Erythroblast (primary cell): ENCODE results near the gene OVCA2.

Experiments used
- DNase-seq, 2 experiments: peaks; one replicate each; lab custom pipeline; 2025; lab: John Stamatoyannopoulos, UW
- GATA1 ChIP-seq: IDR thresholded peaks from 2 replicates; pipeline ENCODE4 v1.6.1; 2011; ENCODE audit warnings: low read depth, mild to moderate bottlenecking, control low read depth, low read length, moderate library complexity
- POLR2A ChIP-seq: IDR thresholded peaks from 2 replicates; pipeline ENCODE4 v1.6.1; 2011; ENCODE audit warnings: mild to moderate bottlenecking, low read length

OVCA2 gene

DNA sequence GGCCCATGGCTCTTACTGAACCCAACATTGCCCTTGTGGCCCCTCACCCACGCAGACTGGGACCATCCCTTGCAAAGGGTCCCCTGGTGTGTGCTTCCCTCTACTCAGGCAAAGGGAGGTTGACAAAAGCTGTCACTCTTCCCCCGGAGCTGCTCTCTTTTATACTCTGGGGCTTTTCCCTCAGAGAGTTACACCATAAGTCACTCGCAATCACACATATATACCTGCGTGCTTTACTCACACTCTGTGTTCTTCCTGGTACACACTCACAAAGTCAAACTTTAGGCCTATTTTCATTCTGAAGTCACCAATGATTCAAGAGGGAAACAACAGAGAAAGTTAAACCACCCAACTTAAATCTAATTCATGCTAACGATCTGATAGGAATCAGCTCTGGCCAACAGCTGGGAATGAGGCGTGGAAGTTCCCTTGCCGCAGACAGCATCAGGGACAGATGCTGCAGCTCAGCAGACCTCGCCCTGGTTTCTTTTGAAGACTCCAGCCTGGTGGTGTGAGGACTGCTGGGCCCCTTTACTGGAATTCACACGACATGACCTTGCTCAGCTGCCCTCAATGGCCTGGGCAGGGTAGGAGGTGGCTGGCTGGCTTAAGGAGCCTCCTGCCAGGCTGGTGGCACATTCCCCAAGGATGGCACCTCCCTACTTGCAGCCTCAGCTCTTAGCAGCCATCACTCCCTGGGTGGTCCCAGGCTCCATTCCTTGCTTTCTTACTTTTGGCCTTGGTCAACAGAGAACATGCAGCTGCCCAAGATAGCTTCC, 40.4 kb downstream of the OVCA2 start:
- DNase-seq, result no peak
- TF ChIP-seq POLR2A (no peak), GATA1 (no peak)

DNA sequence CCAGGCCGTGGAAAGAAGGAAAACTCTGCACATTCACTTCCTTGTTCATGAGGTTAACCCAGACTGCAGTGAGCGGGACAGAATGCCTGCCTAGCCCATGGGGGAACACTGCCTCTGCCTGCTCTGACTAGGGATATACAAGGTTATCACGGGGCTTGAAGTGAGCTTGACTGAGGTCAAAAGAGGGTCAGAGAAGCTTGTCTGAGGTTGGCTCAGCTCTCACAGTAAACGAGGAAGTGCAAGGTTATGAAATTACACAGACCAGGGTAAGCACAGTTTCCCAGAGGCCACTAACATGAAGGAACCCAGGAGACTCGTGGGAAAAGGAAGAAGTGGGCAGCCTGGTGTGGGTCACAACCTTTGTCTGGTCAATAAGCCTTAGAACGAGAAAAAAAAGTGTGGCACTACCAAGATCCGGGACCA, 41.8 kb downstream of the OVCA2 start:
- no peak for DNase-seq
- TF ChIP-seq POLR2A (no peak), GATA1 (no peak)

DNA sequence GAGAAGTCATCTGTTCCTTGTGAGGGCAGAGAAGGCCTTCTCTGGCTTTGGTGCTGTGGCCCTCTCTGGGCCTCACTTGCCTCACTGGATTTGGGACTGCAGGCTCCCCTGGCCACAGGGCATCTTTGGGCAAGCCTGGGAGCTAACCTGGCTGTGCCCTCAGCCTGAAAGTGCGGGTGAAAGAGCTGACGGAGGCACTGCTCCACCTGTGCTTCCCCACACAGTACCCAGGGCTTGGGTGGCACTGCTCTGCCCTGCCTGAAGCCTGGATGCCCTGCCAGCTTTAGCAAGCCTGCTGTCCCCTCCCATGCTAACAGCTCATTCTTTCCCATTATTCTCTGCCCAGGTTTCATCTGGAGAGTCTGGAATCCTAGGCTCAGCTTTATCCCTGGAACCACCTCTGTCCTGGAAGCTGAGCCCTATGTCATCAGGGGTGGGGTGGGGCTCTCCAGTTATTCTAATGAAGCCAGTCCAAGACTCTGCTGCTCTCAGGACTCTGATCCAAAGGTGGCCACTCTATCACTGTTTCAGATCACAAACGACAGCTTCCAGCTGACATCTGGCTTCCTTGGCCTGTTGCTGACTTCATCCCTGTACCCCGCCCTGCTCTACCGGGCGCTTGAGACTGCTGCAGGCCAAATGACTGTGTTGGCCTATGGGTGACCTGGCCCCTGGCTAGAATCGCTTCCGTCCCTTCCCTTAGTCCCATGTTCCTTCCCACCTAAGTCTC, 42.4 kb downstream of the OVCA2 start:
- DNase-seq, result peak in 1 of 2 experiments; percentile 21
- TF ChIP-seq GATA1 (no peak), POLR2A (no peak)

DNA sequence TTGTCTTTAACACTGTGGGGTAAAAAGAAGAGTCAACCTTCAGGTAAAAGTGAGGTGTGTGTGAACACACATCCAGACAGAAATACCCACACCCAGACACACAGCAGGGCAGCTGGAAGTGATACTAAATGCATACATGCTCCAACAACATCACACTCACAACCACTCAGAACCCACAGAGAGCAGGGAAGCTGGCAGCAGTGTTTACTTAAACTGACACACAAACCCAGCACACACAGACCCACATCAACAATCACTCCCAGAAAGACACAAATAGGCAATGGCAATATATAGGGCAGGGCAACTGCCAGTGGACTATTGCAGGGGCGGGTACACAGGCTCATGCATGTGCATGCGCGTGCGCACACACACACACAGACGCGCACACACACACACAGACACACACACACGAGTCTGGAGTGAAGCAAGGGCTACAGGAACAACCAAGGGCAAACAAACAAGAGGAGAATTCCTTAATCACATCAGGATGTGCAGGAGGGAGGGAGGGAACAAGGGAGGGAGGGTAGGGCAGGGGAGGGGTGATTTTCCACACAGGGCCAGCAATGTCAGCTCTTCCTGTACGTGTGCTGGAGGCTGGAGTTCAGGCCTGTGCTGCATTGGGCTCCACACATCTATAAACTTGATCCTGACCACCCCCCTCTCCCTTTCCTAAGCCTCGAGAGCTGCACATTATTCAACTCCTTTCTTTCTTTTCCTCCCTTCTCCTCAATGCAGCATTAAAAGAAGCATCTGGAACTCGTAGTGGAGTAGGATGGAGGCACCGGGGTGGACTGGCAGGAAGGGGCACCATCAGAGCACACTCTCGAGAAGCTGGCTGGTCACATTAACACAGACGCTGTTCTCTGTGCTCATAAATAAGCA, 43.2 kb downstream of the OVCA2 start:
- TF ChIP-seq POLR2A (no peak), GATA1 (no peak)
- no peak for DNase-seq

DNA sequence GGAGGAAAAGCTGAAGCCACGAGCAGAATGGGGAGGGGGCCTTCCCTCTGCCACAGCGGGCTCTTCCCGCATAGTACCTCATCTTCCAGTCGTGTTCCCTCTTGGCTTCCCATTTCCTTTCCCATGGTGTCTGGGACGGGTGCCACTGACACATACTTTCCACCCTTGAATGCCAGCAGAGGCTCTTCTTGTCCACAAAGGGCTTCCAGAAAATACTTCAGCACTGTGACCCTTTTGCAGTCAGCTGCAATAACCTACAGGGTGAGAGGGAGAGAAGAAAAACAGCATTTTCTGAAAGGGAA, 43.8 kb downstream of the OVCA2 start:
- DNase-seq, result no peak
- TF ChIP-seq GATA1 (no peak), POLR2A (no peak)

DNA sequence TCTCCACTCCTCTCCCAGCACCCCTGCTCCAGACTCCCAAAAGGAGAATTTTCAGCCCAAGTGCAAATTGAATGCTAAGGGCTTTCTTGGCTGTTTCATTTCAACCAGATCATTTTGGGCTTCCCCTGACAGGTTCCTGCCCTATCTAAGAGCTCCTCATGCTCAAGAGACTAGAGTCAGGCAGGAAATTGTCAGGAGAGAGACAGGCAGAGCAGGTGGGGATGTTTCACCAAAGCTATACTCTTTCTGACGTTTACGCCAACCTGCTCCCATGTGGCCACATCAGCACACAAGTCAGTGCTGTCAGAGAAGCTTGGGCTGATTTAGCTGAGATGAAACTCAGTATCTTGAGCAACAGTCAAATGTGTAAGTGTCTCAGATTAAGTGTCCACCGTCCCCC, 44.5 kb downstream of the OVCA2 start:
- TF ChIP-seq POLR2A, result no peak
- no peak for TF ChIP-seq GATA1
- no peak for DNase-seq

DNA sequence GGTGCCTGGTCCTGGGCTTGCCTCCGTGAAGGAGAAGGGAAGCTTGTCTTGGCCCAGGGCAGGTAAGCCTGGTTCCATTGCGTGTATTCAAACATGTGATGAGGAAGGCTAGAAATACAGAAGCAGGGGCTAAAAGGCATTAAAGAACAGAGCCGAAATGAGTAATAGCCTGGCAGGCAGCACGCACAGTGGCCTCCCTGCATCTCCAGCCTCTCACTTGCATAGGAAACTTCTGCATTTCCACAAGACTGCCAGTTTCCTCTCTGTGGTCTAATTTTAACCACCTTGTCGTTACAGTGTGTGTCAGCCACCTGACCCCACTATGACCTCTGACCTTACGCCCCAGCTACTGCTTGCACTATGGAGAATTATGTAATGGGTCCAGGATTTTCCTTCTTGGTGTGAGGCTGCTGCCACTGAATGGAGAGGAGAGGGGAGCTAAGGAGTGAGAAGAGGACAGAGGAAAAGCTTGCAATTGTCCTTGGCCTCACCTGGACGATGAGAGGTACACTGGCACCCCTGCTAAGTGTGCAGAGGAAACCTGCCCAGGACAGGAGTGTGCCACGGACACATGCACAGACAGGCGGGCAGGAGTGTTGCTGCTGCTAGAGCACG, 45.9 kb downstream of the OVCA2 start:
- TF ChIP-seq POLR2A, result no peak
- no peak for TF ChIP-seq GATA1
- no peak for DNase-seq

DNA sequence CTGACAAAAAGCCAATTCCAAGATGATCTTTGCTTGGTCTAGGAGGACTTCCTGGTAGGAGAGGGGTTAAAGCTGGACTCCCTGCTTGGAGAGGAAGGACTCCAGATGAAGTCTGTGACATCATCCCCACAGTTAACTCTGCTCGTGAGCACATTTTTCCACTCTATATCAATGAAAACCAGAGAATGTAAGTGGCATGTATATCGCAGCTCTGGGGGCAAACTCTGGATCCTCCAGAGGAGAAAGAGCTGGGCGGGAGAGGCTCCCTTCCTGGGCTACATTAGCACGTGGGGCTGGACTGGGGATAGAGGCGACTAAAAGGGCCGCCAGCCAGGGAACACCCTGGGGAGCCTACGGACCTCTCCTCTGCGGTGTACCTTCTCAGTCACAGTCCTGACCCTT, 47.2 kb downstream of the OVCA2 start:
- DNase-seq, result peak in 1 of 2 experiments; percentile 38

DNA sequence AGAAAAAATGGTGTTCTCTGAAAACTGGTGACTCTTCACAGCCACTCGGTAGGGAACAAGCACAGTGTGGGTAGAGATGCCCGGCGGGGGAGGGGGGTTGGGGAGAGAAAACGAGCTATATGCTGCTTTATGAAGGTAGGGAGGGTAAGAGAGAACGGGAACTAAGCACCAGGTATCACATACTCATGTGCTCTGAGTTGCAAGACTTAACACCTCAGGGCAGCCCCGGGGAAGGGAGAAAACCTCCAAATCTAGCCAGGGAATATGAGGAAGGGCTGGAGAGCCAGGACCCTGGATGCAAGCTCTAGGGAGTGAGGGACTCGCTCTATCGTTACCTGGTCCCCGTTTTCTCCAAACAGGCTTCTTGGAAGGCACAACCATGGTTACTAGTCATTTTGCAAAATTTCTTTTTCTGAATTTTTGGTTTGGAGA, 48.4 kb downstream of the OVCA2 start:
- TF ChIP-seq GATA1, result no peak
- TF ChIP-seq POLR2A, result no peak
- DNase-seq, result no peak

More for the DNA sequence above, 47.2 kb downstream of the OVCA2 start:
- TF ChIP-seq POLR2A (no peak), GATA1 (no peak)

DNA sequence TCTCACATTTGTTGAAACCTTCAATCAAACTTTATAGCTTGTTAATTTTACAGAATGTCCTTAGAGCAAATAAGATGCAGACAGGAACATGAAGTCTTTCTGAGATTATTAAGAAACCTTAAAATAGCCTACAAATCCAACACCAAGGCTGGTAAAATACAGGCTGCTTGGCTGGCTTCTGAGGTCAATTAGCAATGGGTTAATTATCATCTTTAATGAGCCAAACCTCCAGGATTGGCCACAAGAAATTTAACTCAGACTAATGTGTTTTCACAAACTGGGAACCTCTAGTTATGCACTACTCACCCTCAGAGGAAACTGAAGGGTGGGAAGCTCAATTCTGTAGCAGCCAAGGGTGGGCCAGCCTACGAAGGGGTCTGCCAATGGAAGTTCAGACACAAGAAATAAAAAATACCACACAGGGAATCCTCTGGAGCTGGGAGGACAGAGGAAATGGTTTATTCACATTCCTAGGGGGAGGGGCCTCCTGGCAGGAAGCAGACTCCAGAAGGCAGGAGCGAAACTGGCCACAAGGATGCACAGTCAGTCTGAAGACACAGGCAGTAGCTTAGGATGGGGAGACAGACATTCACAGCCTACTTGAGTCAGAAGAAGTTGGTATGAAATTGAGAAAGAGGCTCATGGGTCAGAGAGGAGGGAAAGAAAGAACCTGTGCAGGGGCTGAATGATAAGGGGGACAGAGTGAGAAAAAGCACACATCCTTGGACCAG, 49.1 kb downstream of the OVCA2 start:
- no peak for DNase-seq
- TF ChIP-seq POLR2A (no peak), GATA1 (no peak)

DNA sequence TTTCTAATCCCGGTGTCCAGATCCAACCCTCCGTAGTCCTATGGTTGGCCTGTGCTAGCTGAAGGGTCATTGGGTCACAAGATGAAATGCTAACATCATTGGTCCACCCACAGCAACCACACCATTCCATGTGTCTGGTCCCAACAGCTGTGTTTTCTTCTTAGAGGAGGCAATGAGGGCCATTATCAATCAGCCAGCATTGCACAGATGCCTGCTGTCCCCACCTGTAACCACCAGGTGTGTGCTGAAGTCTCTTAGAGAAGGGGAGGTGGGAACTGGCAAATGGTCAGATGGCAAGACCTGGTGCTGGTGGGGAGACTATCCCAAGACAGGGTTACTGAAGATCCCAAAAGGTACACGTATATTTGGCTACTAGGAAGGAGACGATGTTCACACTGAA, 50.4 kb downstream of the OVCA2 start:
- no peak for DNase-seq
- no peak for TF ChIP-seq POLR2A
- TF ChIP-seq GATA1, result no peak
